HEK293 (cell line): ENCODE measurements around the gene ATP2C1.

Experiments used
- CTCF ChIA-PET: fragments of 350-600 bp; formaldehyde crosslinking; extraction: SDS; loops from one replicate; lab custom pipeline; 2021; ENCODE audit warnings: antibody characterized with exemption; lab: Yijun Ruan, JAX
- POLR2A ChIA-PET: fragments of 300-600 bp; formaldehyde crosslinking; extraction: SDS; loops from one replicate; lab custom pipeline; 2020; ENCODE audit warnings: antibody characterized with exemption, inconsistent platforms; lab: Yijun Ruan, JAX
- H3K27ac ChIP-seq: fragments of 200-500 bp; sonication (Bioruptor generic); 2 replicates; pipeline ENCODE4 v1.5.1; 2014; ENCODE audit warnings: low read depth, low read length, control low read depth, inconsistent platforms; ENCODE audit errors: extremely low read depth
- H3K36me3 ChIP-seq, 2 experiments: fragments of 200-500 bp in 1 of 2; sonication (Bioruptor generic) in 1 of 2; 1 replicate in 1 of 2; 2 replicates in 1 of 2; pipeline ENCODE4 v1.5.1; 2014 to 2017; ENCODE audit warnings: inconsistent platforms in 2 of 2, low read length in 2 of 2; ENCODE audit not compliant: control insufficient read depth in 2 of 2, insufficient read depth in 1 of 2
- H3K4me1 ChIP-seq: fragments of 200-500 bp; sonication (Bioruptor generic); 2 replicates; pipeline ENCODE4 v1.5.1; 2014; ENCODE audit warnings: mild to moderate bottlenecking, low read length, inconsistent platforms; ENCODE audit not compliant: control insufficient read depth, insufficient read depth
- H3K4me3 ChIP-seq: 2 replicates; pipeline ENCODE4 v1.5.1; 2011; ENCODE audit warnings: low read depth, mild to moderate bottlenecking, control low read depth, low read length, moderate library complexity
- H3K9me3 ChIP-seq: fragments of 200-500 bp; sonication (Bioruptor generic); 2 replicates; pipeline ENCODE4 v1.5.1; 2014; ENCODE audit warnings: low read depth, low read length, inconsistent platforms; ENCODE audit not compliant: control insufficient read depth, insufficient read depth
- EGR2 ChIP-seq: fragments of 450-650 bp; formaldehyde crosslinking; IDR thresholded peaks from 2 replicates; pipeline ENCODE4 v1.5.1; 2016; ENCODE audit warnings: low read depth, missing biosample characterization, missing genetic modification characterization
- GLIS2 ChIP-seq: fragments of 450-650 bp; formaldehyde crosslinking; IDR thresholded peaks from 2 replicates; pipeline ENCODE4 v1.5.1; 2016; ENCODE audit warnings: missing biosample characterization, missing genetic modification characterization
- IKZF3 ChIP-seq: fragments of 450-650 bp; IDR thresholded peaks from 2 replicates; pipeline ENCODE4 v1.5.0; 2018; ENCODE audit warnings: missing biosample characterization, mild to moderate bottlenecking, missing genetic modification characterization, moderate library complexity
- PRDM4 ChIP-seq: fragments of 450-650 bp; formaldehyde crosslinking; IDR thresholded peaks from 2 replicates; pipeline ENCODE4 v1.5.1; 2017; ENCODE audit warnings: missing biosample characterization, missing genetic modification characterization
- TCF7L2 ChIP-seq: IDR thresholded peaks from 2 replicates; pipeline ENCODE4 v1.6.1; 2011; ENCODE audit warnings: low read depth, mild to moderate bottlenecking, inconsistent platforms, low read length, moderate library complexity, borderline replicate concordance
- ZBTB17 ChIP-seq: fragments of 450-650 bp; formaldehyde crosslinking; IDR thresholded peaks from 2 replicates; pipeline ENCODE4 v1.5.1; 2016; ENCODE audit warnings: missing biosample characterization, missing genetic modification characterization
- ZBTB20 ChIP-seq: fragments of 450-650 bp; formaldehyde crosslinking; IDR thresholded peaks from 2 replicates; pipeline ENCODE4 v1.5.1; 2016; ENCODE audit warnings: missing biosample characterization, missing genetic modification characterization
- ZBTB21 ChIP-seq: fragments of 450-650 bp; formaldehyde crosslinking; IDR thresholded peaks from 2 replicates; pipeline ENCODE4 v1.5.1; 2017; ENCODE audit warnings: missing biosample characterization, missing genetic modification characterization
- ZNF19 ChIP-seq: fragments of 450-650 bp; formaldehyde crosslinking; IDR thresholded peaks from 2 replicates; pipeline ENCODE4; 2016; ENCODE audit warnings: missing biosample characterization, missing genetic modification characterization, low read depth
- ZNF335 ChIP-seq: fragments of 450-650 bp; formaldehyde crosslinking; conservative IDR thresholded peaks from 2 replicates; pipeline ENCODE4 v1.5.1; 2016; ENCODE audit warnings: missing biosample characterization, missing genetic modification characterization
- ZNF350 ChIP-seq: fragments of 450-650 bp; formaldehyde crosslinking; IDR thresholded peaks from 2 replicates; pipeline ENCODE4 v1.5.0; 2017; ENCODE audit warnings: missing biosample characterization, mild to moderate bottlenecking, missing genetic modification characterization
- ZNF510 ChIP-seq: fragments of 450-650 bp; formaldehyde crosslinking; IDR thresholded peaks from 2 replicates; pipeline ENCODE4 v1.5.1; 2018; ENCODE audit warnings: mild to moderate bottlenecking, missing genetic modification characterization, missing biosample characterization; ENCODE audit not compliant: insufficient replicate concordance
- ZNF513 ChIP-seq: fragments of 450-650 bp; IDR thresholded peaks from 2 replicates; pipeline ENCODE4 v1.5.1; 2018; ENCODE audit warnings: missing biosample characterization, missing genetic modification characterization
- ZNF518A ChIP-seq: fragments of 450-650 bp; formaldehyde crosslinking; conservative IDR thresholded peaks from 2 replicates; pipeline ENCODE4 v1.5.1; 2016; ENCODE audit warnings: low read depth, missing biosample characterization, missing genetic modification characterization
- ZNF521 ChIP-seq: fragments of 450-650 bp; formaldehyde crosslinking; IDR thresholded peaks from 2 replicates; pipeline ENCODE4 v1.5.1; 2017; ENCODE audit warnings: missing biosample characterization, mild to moderate bottlenecking, missing genetic modification characterization
- ZNF558 ChIP-seq: fragments of 450-650 bp; formaldehyde crosslinking; IDR thresholded peaks from 2 replicates; pipeline ENCODE4 v1.5.1; 2016; ENCODE audit warnings: missing biosample characterization, missing genetic modification characterization
- ZNF600 ChIP-seq: fragments of 450-650 bp; formaldehyde crosslinking; IDR thresholded peaks from 2 replicates; pipeline ENCODE4 v1.5.1; 2016; ENCODE audit warnings: missing biosample characterization, missing genetic modification characterization
- ZNF664 ChIP-seq: fragments of 450-650 bp; formaldehyde crosslinking; IDR thresholded peaks from 2 replicates; pipeline ENCODE4 v1.5.1; 2016; ENCODE audit warnings: missing biosample characterization, missing genetic modification characterization
- ZNF677 ChIP-seq: fragments of 450-650 bp; IDR thresholded peaks from 2 replicates; pipeline ENCODE4 v1.5.0; 2018; ENCODE audit warnings: missing biosample characterization, mild to moderate bottlenecking, missing genetic modification characterization, moderate library complexity
- ZNF768 ChIP-seq: fragments of 450-650 bp; formaldehyde crosslinking; IDR thresholded peaks from 2 replicates; pipeline ENCODE4 v1.5.1; 2018; ENCODE audit warnings: missing biosample characterization, mild to moderate bottlenecking, missing genetic modification characterization
- ZNF785 ChIP-seq: fragments of 450-650 bp; formaldehyde crosslinking; IDR thresholded peaks from 2 replicates; pipeline ENCODE4 v1.5.1; 2016; ENCODE audit warnings: missing biosample characterization, missing genetic modification characterization

Gene ATP2C1

GRCh38 chr3:131020122-131020693, 126.3 kb downstream of the ATP2C1 start:
- ChIA-PET CTCF (no interaction called here), POLR2A (no interaction called here)
- Histone ChIP-seq H3K4me3 (no peak overlapping the region), H3K4me1 (no peaks in the 10 kb centered on the region), H3K9me3 (no peaks in the 10 kb centered on the region), H3K27ac (no peak overlapping the region), H3K36me3 (peaks cover 5 to 54% of the 10 kb centered on the region in 2 experiments; a peak in 1 of 3 replicates)
- peak; percentile 51; the same call in 1 of the 2 replicates for TF ChIP-seq ZNF664 (tag by site-specific recombination)
- no peak for TF ChIP-seq ZNF785 (tag by site-specific recombination)

- Histone ChIP-seq H3K27ac (no peak overlapping the region), H3K9me3 (no peaks in the 10 kb centered on the region), H3K36me3 (peaks cover 0 to 16% of the 10 kb centered on the region in 2 experiments; a peak in 1 of 3 replicates), H3K4me1 (no peaks in the 10 kb centered on the region), H3K4me3 (no peak overlapping the region)
- ChIA-PET CTCF (interaction anchor here (0.8 kb wide), 1 partner anchor 282 kb away, joined by 3 read pairs; no protein-coding TSS in a partner anchor), POLR2A (interaction anchor here (1.7 kb wide), 1 partner anchor 131 kb away, joined by 8 read pairs; the partner anchor contains the start of gene ATP2C1)
- TF ChIP-seq ZNF518A (tag by site-specific recombination) (no peak), ZNF335 (tag by site-specific recombination) (no peak), TCF7L2 (no peak), ZNF558 (tag by site-specific recombination) (no peak), ZNF768 (no peak)
Observed at GRCh38 chr3:131025539-131025938, 131.7 kb downstream of the ATP2C1 start.

- peaks cover 0 to 16% of the 10 kb centered on the region in 2 experiments; a peak in 1 of 3 replicates for H3K36me3 ChIP-seq
- H3K9me3 ChIP-seq: no peaks in the 10 kb centered on the region
- H3K4me3 ChIP-seq: peak within 1 kb of the TSS; percentile 69
- no peaks in the 10 kb centered on the region for H3K4me1 ChIP-seq
- ChIA-PET CTCF (no interaction called here), POLR2A (interaction anchor here (0.6 to 1.7 kb wide), 4 partner anchors 132 to 914 kb away, joined by 3 to 8 read pairs (median 4); partner anchors contain the start of gene ATP2C1)
- peak within 1 kb of the TSS; percentile 53 for H3K27ac ChIP-seq
- TF ChIP-seq ZNF600 (tag by site-specific recombination) (peak; percentile 60), ZBTB20 (tag by site-specific recombination) (peak; percentile 57; the same call in 1 of the 2 replicates), ZNF19 (tag by site-specific recombination) (no peak), GLIS2 (tag by site-specific recombination) (no peak), IKZF3 (0 out of 2 replicates have a peak, but pooled peaks have one; percentile 21), ZBTB21 (tag by site-specific recombination) (peak; percentile 76; the same call in 1 of the 2 replicates), ZBTB17 (tag by site-specific recombination) (peak; percentile 94), ZNF510 (tag by site-specific recombination) (no peak), ZNF677 (tag by site-specific recombination) (no peak), ZNF350 (no peak), ZNF513 (tag by site-specific recombination) (no peak), PRDM4 (peak; percentile 91), EGR2 (tag by site-specific recombination) (peak; percentile 57; the same call in 1 of the 2 replicates), ZNF521 (tag by site-specific recombination) (no peak)
Observed at GRCh38 chr3:131026321-131027151, 132.7 kb downstream of the ATP2C1 start, which contains the start of the genes ASTE1 and NEK11. TSS of gene ASTE1 (minus strand) at chr3:131026825. CDS start at chr3:131025306, 1,519 bp downstream. TSS of gene NEK11 (plus strand) at chr3:131026877. CDS start at chr3:131029709, 2,832 bp downstream.
